Measurements from ENCODE around the gene NMRAL1.

The NMRAL1 gene

DNA sequence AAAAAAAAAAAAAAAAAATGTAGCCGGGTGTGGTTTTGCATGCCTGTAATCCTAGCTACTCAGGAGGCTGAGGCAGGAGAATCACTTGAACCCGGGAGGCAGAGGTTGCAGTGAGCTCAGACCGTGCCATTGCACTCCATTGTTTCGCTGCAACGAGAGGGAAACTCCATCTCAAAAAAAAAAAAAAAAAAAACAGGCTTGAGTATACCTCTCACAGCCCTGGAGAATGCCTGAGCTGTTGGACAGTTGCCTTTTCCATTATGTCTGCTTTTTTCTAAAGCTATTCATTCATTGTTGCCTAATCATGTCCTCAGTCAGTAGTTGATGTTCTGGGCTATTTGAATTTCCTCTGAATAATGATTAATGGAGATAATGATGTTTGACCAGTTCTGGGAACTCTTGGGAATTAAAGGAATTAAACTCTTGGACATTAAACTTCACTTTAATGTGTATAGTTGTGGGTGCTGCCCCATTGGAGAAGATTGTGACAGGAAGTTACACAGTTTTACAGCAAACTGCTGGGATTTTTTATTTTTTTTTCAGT is 13.6 kb upstream of the NMRAL1 start:
- TF ChIP-seq HDGF (IDR thresholded peaks at IDR 0.05; ENCODE audit: borderline replicate concordance) (no peak), NFRKB (IDR thresholded peaks at IDR 0.05) (no peak), SUZ12 (IDR thresholded peaks at IDR 0.05) (no peak), ZNF384 (IDR thresholded peaks at IDR 0.05) (no peak), ARNT (IDR thresholded peaks at IDR 0.05) (no peak), LEF1 (IDR thresholded peaks at IDR 0.05; ENCODE audit: borderline replicate concordance) (no peak), FOXK2 (IDR thresholded peaks at IDR 0.05) (no peak), FOXA1 (IDR thresholded peaks at IDR 0.05) (no peak), TARDBP (IDR thresholded peaks at IDR 0.05) (no peak), BHLHE40 (IDR thresholded peaks at IDR 0.05; ENCODE audit: borderline replicate concordance) (no peak), CTBP1 (IDR thresholded peaks at IDR 0.05; ENCODE audit: borderline replicate concordance) (no peak), FOXM1 (IDR thresholded peaks at IDR 0.05; ENCODE audit: borderline replicate concordance) (no peak), SP1 (IDR thresholded peaks at IDR 0.05) (no peak), L3MBTL2 (conservative IDR thresholded peaks at IDR 0.05) (no peak), ELF4 (IDR thresholded peaks at IDR 0.05) (no peak)
- TF ChIP-seq, protein P1, sequence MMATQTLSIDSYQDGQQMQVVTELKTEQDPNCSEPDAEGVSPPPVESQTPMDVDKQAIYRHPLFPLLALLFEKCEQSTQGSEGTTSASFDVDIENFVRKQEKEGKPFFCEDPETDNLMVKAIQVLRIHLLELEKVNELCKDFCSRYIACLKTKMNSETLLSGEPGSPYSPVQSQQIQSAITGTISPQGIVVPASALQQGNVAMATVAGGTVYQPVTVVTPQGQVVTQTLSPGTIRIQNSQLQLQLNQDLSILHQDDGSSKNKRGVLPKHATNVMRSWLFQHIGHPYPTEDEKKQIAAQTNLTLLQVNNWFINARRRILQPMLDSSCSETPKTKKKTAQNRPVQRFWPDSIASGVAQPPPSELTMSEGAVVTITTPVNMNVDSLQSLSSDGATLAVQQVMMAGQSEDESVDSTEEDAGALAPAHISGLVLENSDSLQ (IDR thresholded peaks at IDR 0.05), result no peak
- ChIA-PET CTCF (interaction anchor here (0.7 kb wide), 1 partner anchor 75 kb away, joined by 9 read pairs; no protein-coding TSS in a partner anchor), POLR2A (no interaction called here)
- DNase-seq (ENCODE audit: extremely low spot score), result no peak

DNA sequence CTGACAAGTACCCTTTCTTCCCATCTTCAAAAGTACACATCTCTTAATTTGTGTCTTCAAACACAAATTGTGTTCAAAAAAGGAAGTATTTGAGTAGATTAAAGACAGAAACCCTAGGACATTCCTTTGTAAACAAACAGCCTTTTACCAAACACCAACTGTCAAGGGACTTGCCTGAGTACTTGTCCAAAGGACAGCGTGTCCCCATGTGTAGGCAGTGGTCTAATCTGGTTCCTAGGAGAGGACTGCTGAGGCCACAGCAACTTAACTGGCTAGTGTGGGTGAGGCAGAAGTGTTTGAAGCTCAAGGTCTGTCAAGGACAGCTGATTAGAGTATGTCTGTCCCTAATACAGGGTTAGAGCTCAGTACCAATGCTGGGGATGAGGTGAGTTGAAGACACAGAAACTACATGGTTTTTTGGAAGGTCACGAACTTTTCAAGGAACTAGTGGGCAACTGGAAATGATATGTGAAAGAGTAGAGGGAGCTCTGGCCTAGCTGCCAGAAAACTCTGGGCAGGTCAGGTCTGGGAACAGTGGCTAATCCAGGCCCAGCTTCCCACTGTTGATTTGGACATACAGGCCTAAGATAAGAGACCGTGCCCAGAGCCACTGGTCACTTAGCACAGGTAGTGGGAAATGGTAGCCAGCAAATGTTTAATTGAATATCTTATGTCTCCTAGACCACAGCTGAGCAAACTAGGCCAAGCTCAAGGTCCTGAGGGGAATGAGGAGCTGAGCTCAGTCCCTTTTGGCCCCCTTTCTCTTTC is 11.9 kb upstream of the NMRAL1 start:
- CTCF ChIA-PET, result no interaction called here
- TF ChIP-seq SUZ12 (IDR thresholded peaks at IDR 0.05), result no peak
- POLR2A ChIA-PET, result no interaction called here
- DNase-seq (ENCODE audit: extremely low spot score), result no peak

DNA sequence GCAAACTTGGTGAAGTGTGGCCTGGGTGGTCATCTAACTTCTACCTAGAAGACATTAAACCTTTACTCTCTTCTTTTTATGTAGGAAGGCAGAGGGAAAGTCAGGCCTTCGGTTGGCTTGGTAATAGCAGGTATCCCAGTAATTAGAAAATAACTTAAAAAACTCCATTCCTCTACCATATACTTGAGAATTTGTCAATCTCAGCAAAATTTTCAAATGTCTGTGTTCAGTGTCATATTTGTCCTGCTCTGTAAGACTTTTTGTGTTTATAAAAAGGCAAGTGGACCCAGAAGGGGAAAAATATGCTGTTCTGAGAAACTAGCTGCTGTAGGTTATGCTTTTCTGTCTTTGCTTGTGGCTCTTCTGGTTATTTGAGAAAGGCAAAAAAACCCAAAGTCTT is 7.5 kb upstream of the NMRAL1 start:
- ChIA-PET POLR2A (no interaction called here), CTCF (interaction anchor here (0.6 kb wide), 1 partner anchor 18 kb away, joined by 4 read pairs; no protein-coding TSS in a partner anchor)
- TF ChIP-seq L3MBTL2 (conservative IDR thresholded peaks at IDR 0.05) (no peak), ARNT (IDR thresholded peaks at IDR 0.05) (no peak), FOXA1 (IDR thresholded peaks at IDR 0.05) (no peak), SP1 (IDR thresholded peaks at IDR 0.05) (no peak), ELF4 (IDR thresholded peaks at IDR 0.05) (no peak)
- TF ChIP-seq, protein P1 (IDR thresholded peaks at IDR 0.05), result no peak
- DNase-seq (ENCODE audit: extremely low spot score), result no peak

DNA sequence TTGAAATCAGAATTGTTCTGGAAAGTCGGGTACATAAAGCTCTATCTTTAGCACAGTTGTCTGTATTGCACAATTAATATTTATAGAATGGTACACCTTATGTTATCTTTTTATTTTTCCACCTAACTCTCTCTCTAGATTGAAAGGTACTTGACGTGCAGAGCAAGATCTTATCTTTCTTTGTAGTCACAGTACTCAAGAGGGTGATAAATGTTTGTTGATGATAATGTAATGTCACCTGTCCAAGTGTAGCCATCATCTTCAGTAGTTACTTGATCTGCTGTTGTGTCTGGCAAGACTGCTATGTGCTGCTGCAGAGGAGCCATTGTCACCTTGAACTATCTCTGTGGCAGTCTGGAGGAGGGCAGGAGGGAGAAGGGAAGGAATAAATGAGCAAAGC is 7.1 kb upstream of the NMRAL1 start:
- TF ChIP-seq SUZ12 (IDR thresholded peaks at IDR 0.05), result no peak
- POLR2A ChIA-PET, result no interaction called here
- CTCF ChIA-PET, result interaction anchor here (0.6 kb wide), 1 partner anchor 18 kb away, joined by 4 read pairs; no protein-coding TSS in a partner anchor

DNA sequence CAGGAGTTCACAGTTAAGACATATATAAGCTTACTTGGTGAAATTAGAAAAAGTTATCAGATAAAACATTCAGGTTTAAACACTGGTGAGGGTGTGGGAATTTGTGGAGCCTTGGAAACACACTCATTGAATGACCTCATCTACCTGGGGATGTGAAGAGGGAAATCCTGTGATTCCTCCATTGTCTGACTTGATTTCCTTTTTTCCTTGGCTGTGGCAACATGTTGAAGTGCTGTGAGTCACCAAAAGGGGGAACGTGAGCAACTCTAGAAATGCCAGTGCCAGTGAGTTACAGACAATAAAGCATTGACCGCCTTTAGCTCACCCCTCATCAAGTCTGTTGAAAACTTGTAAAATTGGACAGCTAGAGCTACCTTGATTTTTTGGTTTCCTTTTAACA is 3.5 kb upstream of the NMRAL1 start:
- ChIA-PET CTCF (interaction anchor here (0.6 to 0.8 kb wide), 4 partner anchors 17 to 1233 kb away, joined by 3 read pairs; partner anchors contain the start of gene CORO7), POLR2A (no interaction called here)
- peak; percentile 33 for DNase-seq (ENCODE audit: extremely low spot score)
- TF ChIP-seq LEF1 (IDR thresholded peaks at IDR 0.05; ENCODE audit: borderline replicate concordance) (no peak), TARDBP (IDR thresholded peaks at IDR 0.05) (no peak), FOXM1 (IDR thresholded peaks at IDR 0.05; ENCODE audit: borderline replicate concordance) (no peak), SP1 (IDR thresholded peaks at IDR 0.05) (no peak)
- TF ChIP-seq, protein P1 (IDR thresholded peaks at IDR 0.05), result peak; percentile 19; the same call in 1 of the 2 replicates

More for the DNA sequence above, 7.1 kb upstream of the NMRAL1 start:
- no peak for DNase-seq (ENCODE audit: extremely low spot score)

DNA sequence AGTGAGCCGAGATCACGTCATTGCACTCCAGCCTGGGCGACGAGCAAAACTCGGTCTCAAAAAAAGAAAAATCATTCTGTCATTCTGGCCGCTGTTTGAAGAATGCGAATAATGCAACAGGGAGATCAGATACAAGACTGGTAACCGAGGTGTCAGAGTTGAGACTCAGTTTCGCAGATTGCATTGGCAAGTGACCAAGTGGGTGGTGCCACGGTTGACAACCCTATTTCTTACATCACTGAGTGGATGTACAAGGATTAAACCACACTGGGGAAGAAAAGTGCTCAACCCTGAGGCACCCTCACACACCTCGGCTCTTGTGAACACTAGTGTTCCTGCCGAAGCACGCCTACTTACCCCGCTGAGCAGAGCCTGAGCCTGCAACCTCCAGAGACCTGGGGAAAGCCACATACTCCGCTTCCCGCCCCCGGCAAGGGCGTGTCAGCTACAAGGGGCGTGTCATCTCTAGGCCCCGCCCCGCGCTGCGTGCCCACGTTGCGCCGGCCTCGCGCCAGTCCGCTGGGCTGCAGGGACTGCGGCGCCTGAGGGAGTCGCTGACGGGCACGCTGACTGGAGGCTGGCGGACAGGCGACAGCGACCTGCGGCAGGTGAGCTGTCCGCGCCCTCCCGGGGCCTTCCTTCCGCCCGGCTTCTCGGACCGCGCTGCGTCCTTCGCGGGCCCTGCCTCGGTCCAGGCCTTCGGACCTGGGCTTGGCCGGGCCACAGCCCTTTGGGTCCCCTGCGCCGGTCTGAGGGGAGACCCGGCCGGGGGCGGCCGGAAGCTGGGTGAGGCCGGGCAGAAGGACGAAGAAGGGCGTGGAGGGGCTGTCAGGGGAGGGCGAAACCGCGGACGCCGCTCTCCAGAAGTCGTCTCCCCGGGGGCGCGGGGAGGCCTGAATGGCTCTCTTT is 1.7 kb upstream of the NMRAL1 start, which contains the start of gene HMOX2:
Gene HMOX2 (plus strand): TSS at position 519 of the 909 bp plus-strand sequence. CDS start 29,127 bp downstream, outside the sequence.
- peak; percentile 95 for DNase-seq (ENCODE audit: extremely low spot score)

More for the DNA sequence above, 1.7 kb upstream of the NMRAL1 start, which contains the start of gene HMOX2:
- TF ChIP-seq ZNF384 (IDR thresholded peaks at IDR 0.05) (no peak), L3MBTL2 (conservative IDR thresholded peaks at IDR 0.05) (peak; percentile 96), FOXM1 (IDR thresholded peaks at IDR 0.05; ENCODE audit: borderline replicate concordance) (no peak), HDGF (IDR thresholded peaks at IDR 0.05; ENCODE audit: borderline replicate concordance) (no peak), SUZ12 (IDR thresholded peaks at IDR 0.05) (no peak), SP1 (IDR thresholded peaks at IDR 0.05) (peak; percentile 76), CTBP1 (IDR thresholded peaks at IDR 0.05; ENCODE audit: borderline replicate concordance) (no peak), FOXA1 (IDR thresholded peaks at IDR 0.05) (no peak), LEF1 (IDR thresholded peaks at IDR 0.05; ENCODE audit: borderline replicate concordance) (no peak), ARNT (IDR thresholded peaks at IDR 0.05) (no peak)
- TF ChIP-seq, protein P1 (IDR thresholded peaks at IDR 0.05), result peak; percentile 76; the same call in 1 of the 2 replicates
- ChIA-PET CTCF (interaction anchor here (0.6 to 1.3 kb wide), 3 partner anchors 12 to 15 kb away, joined by 3 to 5 read pairs (median 3); no protein-coding TSS in a partner anchor), POLR2A (interaction anchor here (0.6 to 1.5 kb wide), 8 partner anchors 8 to 420 kb away, joined by 3 to 6 read pairs (median 3); no protein-coding TSS in a partner anchor)

Data from HEK293T (cell line).